Spinal cord (tissue), 10 donors: ENCODE measurements around the gene MRC1. TPM values are rescaled to one million over a fixed set of nuclear protein-coding genes. Genes with fewer than 3 reads are reported as not detected.

Experiments
- DNase-seq, 6 donors: peaks; one replicate each; pipeline versions ENCODE4 v3.0.0 to v3.0.0-alpha.2; 2013 to 2015; ENCODE audit warnings: low spot score in 6 of 6, low read depth in 4 of 6
- H3K27ac ChIP-seq: one replicate; pipeline ENCODE4 v1.5.1; 2013; ENCODE audit warnings: low read depth, low read length, control low read depth
- H3K27me3 ChIP-seq: one replicate; pipeline ENCODE4 v1.6.1; 2013; ENCODE audit warnings: low read length; ENCODE audit not compliant: control insufficient read depth, insufficient read depth
- H3K36me3 ChIP-seq: one replicate; pipeline ENCODE4 v1.6.1; 2013; ENCODE audit warnings: low read length; ENCODE audit not compliant: control insufficient read depth, insufficient read depth
- H3K4me1 ChIP-seq: one replicate; pipeline ENCODE4 v1.6.1; 2013; ENCODE audit warnings: low read length; ENCODE audit not compliant: control insufficient read depth, insufficient read depth
- H3K4me3 ChIP-seq: one replicate; pipeline ENCODE4 v1.5.1; 2013; ENCODE audit warnings: low read depth, low read length, control low read depth
- H3K9me3 ChIP-seq: one replicate; pipeline ENCODE4 v1.6.1; 2013; ENCODE audit warnings: low read length; ENCODE audit not compliant: control insufficient read depth, insufficient read depth
- WGBS: methylation state at CpG from one replicate; pipeline ENCODE4 v1.1.5; 2013; ENCODE audit warnings: missing lambda C conversion rate; ENCODE audit not compliant: insufficient coverage; 5-methylcytosine and 5-hydroxymethylcytosine counted together
- polyA plus RNA-seq, 2 donors: library from polyadenylated mRNA; unstranded; fragments of 120-200 nt; gene quantifications; one replicate each; pipeline ENCODE4 v1.2.1, GENCODE V29; 2013; ENCODE audit not compliant: insufficient read length in 2 of 2
- total RNA-seq, 2 donors: library from RNA; depleted of rRNA in 1 of 2; stranded (reverse); fragments of 120-200 nt in 1 of 2; fragments of >200 nt in 1 of 2; gene quantifications; one replicate each; pipeline versions ENCODE4 v1.2.3 to v1.2.4, GENCODE V29; 2013 to 2014
- donor health status: healthy.

The MRC1 gene
- total and polyA plus RNA-seq, 4 donors, result 2.4 to 23.1 (median 8.2) TPM

DNA sequence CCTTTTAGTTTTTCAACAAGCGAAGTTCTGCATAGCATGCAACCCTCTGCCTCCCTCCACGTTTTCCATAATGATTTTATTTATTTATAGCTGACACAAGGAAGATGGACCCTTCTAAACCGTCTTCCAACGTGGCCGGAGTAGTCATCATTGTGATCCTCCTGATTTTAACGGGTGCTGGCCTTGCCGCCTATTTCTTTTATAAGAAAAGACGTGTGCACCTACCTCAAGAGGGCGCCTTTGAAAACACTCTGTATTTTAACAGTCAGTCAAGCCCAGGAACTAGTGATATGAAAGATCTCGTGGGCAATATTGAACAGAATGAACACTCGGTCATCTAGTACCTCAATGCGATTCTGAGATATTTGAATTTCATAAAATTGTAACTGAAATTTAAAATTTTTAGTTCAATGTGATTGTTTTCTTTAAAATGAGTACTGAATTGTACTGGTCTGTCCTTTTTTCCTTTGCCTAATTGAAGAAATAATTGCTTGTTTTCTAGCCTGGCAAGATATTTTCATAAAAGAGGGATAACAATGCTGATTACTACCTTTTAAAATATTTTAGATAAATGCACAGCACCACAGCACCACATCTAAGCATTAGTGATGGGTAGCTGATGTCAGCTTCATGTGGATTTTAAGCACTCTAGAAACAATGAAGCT, 101.1 kb downstream of the MRC1 start:
- no peaks in the 10 kb centered on the region for H3K36me3 ChIP-seq
- peak in 4 of 6 donors; percentile 11 to 79 (median 42) for DNase-seq
- H3K4me1 ChIP-seq, result no peaks in the 10 kb centered on the region
- H3K27ac ChIP-seq, result no peak overlapping the region
- WGBS, result 10% methylated on average over 3 of the region's 12 CpGs
- no peak overlapping the region for H3K4me3 ChIP-seq
- H3K27me3 ChIP-seq, result no peaks in the 10 kb centered on the region
- no peaks in the 10 kb centered on the region for H3K9me3 ChIP-seq

DNA sequence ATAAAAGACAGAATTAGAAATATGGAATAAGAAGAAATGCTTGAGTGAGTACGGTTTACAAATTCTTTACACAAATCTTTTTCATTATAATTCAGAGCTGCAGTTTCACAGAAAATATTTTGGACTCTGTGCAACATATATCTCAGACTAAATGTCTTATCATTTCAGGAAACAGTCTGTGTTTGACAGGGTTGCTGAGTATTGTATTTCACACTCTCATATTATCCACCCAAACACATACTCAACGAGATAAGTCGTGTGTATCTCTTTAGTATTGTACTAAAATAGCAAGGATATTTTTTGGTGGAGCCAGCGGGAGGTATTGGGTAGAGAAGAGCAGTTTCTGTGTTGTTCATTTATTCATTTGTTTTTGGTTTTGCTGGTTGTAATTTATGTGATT, 103.6 kb downstream of the MRC1 start:
- no peaks in the 10 kb centered on the region for H3K36me3 ChIP-seq
- WGBS, result 100% methylated on average over 1 of the region's 4 CpGs
- no peaks in the 10 kb centered on the region for H3K9me3 ChIP-seq
- no peak overlapping the region for H3K27ac ChIP-seq
- H3K27me3 ChIP-seq, result no peaks in the 10 kb centered on the region
- no peaks in the 10 kb centered on the region for H3K4me1 ChIP-seq
- H3K4me3 ChIP-seq, result no peak overlapping the region
- peak in 1 of 6 donors; percentile 65 for DNase-seq

- Histone ChIP-seq H3K4me3 (no peak overlapping the region), H3K27me3 (no peaks in the 10 kb centered on the region), H3K27ac (no peak overlapping the region), H3K36me3 (no peaks in the 10 kb centered on the region), H3K9me3 (no peaks in the 10 kb centered on the region), H3K4me1 (no peaks in the 10 kb centered on the region)
- peak in 1 of 6 donors; percentile 8 for DNase-seq
- WGBS, result 66% methylated on average over 4 of the region's 5 CpGs
These were observed 104.5 kb downstream of the MRC1 start for GRCh38 chr10:17913604-17914003.

GRCh38 chr10:17914169-17915045, 105.3 kb downstream of the MRC1 start:
- no peaks in the 10 kb centered on the region for H3K27me3 ChIP-seq
- no peaks in the 10 kb centered on the region for H3K36me3 ChIP-seq
- no peak overlapping the region for H3K4me3 ChIP-seq
- 96% methylated on average over 4 of the region's 5 CpGs for WGBS
- H3K4me1 ChIP-seq, result no peaks in the 10 kb centered on the region
- H3K9me3 ChIP-seq, result no peaks in the 10 kb centered on the region
- H3K27ac ChIP-seq, result no peak overlapping the region
- no peak for DNase-seq

DNA sequence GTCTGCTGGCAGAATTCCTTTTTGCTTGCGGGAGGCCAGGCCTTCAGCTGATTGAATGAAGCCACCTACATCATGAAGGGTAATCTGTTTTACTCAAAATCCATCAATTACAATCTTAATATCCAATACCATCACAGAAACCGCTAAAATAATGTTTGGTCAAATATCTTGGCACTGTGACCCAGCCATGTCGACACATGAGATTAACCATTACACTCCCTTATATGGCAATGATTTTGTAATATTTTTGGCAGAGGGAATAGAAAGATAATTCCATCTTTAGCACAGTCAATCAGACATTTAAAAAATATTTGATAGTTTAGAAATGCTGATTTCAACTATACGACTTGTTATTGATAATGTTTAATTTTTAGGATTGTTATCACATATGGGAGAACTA, 106.0 kb downstream of the MRC1 start:
- 80% methylated on average over 1 of the region's 4 CpGs for WGBS

DNA sequence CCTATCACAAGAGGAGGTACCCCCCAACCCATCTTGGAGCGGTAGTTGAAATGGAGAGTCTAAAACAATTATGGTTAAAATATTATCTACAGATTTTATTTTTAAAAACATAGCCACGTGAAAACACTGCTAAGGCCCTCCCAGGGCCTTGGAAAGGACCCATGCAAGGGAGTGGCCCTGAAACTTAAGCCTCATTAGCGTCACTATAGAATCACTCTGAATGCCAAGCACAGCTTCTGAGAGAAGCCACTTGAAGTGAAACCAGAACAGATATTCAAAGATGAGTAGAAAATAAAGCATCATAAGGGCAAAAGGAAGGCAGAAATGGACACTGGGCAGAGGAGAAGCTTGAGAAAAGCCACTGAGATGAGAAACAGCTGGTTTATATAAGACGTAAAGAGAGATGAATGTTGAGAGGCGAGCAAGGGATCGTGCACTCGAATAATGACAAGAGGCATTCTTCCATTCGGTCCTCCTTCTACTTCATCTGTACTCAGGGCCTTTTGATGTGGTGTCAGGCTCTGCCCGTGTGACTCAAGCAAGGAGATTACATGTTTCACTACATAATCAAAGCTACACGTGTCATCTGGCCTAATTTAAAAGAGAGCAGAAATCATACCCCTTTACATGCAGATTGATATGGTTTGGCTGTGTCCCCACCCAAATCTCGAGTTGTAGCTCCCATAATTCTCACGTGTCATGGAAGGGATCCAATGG, 109.2 kb downstream of the MRC1 start:
- Histone ChIP-seq H3K27ac (no peak overlapping the region), H3K36me3 (no peaks in the 10 kb centered on the region), H3K4me3 (no peak overlapping the region), H3K9me3 (no peaks in the 10 kb centered on the region), H3K4me1 (no peaks in the 10 kb centered on the region), H3K27me3 (no peaks in the 10 kb centered on the region)
- no peak for DNase-seq
- WGBS, result 87% methylated on average over 7 of the region's 12 CpGs

More for the DNA sequence above, 106.0 kb downstream of the MRC1 start:
- Histone ChIP-seq H3K36me3 (no peaks in the 10 kb centered on the region), H3K27ac (no peak overlapping the region), H3K27me3 (no peaks in the 10 kb centered on the region), H3K4me1 (no peaks in the 10 kb centered on the region), H3K4me3 (no peak overlapping the region), H3K9me3 (no peaks in the 10 kb centered on the region)
- DNase-seq, result no peak

DNA sequence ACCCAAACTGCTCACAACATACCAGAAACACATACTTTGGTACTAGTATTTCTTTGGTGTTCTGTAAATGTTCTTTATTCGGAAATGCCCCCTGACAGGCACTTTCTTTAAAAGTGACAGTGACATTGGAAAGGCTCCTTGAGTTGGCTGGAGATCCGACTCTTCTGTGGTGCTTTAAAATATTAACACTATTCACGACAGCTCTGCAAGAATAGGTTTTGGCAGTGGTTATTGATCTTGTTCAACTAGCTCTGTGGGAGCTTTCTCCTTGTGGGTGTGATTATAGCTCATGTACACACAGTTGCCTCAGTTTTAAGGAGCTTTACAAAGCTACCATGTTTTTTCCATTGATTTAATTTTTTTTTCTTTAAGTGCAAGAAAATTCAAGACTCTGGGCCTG, 112.2 kb downstream of the MRC1 start:
- no CpG with 5 or more reads among the region's 3 CpGs for WGBS
- no peaks in the 10 kb centered on the region for H3K27me3 ChIP-seq
- no peak overlapping the region for H3K4me3 ChIP-seq
- H3K36me3 ChIP-seq, result no peaks in the 10 kb centered on the region
- H3K27ac ChIP-seq, result no peak overlapping the region
- peak in 1 of 6 donors; percentile 31 for DNase-seq
- H3K4me1 ChIP-seq, result no peaks in the 10 kb centered on the region
- H3K9me3 ChIP-seq, result no peaks in the 10 kb centered on the region

DNA sequence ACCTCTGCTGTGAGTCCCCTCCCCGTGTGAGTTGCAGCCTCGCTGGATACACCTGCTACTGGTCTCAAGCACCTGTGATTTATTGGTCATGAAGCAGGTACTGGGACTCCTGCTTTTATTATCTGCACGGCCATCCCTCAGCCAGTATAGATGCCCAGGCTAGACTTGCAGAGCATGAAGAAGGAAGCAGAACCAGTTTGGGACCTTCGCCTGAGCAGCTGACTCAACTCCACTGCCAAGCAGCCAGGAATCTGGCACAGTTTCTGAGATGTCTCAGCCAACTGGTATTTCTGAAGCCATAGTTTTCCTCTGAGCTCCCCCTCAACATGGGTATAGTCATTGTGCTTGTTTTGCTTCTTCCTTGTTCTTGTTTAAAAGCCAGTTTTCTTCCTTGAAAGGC, 114.6 kb downstream of the MRC1 start:
- H3K27me3 ChIP-seq, result no peaks in the 10 kb centered on the region
- H3K27ac ChIP-seq, result no peak overlapping the region
- no peak overlapping the region for H3K4me3 ChIP-seq
- 90% methylated on average over 4 of the region's 4 CpGs for WGBS
- no peaks in the 10 kb centered on the region for H3K4me1 ChIP-seq
- no peaks in the 10 kb centered on the region for H3K9me3 ChIP-seq
- H3K36me3 ChIP-seq, result no peaks in the 10 kb centered on the region
- DNase-seq, result peak in 2 of 6 donors; percentile 6 to 80

DNA sequence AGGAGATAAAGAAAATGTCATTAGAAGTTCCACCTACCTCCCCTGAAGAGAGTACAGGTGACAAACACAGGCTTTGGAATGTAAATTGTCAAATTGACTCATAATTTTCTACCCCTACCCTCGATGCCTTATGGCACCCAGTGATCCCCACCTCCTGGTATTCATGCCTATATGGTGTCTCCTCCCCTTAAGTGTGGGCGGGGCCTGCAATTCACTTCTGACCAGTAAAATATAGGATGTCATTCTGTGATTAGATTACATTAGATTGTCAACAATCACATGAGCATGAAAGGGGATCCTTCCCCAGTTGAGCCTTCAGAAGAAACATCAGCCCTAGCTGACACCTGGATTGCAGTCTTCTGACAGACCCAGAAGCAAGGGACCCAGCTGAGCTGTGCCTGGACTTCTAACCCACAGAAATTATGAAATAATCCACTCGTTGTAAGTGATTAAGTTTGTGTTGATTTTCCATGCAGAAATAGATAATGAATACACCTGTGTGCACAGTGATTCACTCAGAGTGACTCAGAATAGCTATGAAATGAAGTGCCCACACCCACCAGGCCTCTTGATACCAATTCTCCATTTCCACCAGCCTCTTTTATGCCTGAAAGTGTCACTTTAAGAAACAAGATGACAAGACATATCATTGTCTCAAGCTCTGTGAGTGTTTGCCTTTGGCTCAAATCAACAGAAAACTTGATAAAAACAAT, 134.0 kb downstream of the MRC1 start:
- Histone ChIP-seq H3K4me1 (no peaks in the 10 kb centered on the region), H3K27me3 (no peaks in the 10 kb centered on the region), H3K36me3 (no peaks in the 10 kb centered on the region), H3K27ac (no peak overlapping the region), H3K4me3 (no peak overlapping the region), H3K9me3 (no peaks in the 10 kb centered on the region)
- DNase-seq, result no peak
- WGBS, result 100% methylated on average over 1 of the region's 3 CpGs
